HEK293 (cell line): ENCODE measurements around the gene TPI1.

Experiments
- CTCF ChIA-PET: fragments of 350-600 bp; formaldehyde crosslinking; extraction: SDS; loops from one replicate; lab custom pipeline; 2021; ENCODE audit warnings: antibody characterized with exemption; lab: Yijun Ruan, JAX
- POLR2A ChIA-PET: fragments of 300-600 bp; formaldehyde crosslinking; extraction: SDS; loops from one replicate; lab custom pipeline; 2020; ENCODE audit warnings: antibody characterized with exemption, inconsistent platforms; lab: Yijun Ruan, JAX
- H3K27ac ChIP-seq: fragments of 200-500 bp; sonication (Bioruptor generic); 2 replicates; pipeline ENCODE4 v1.5.1; 2014; ENCODE audit warnings: low read depth, low read length, control low read depth, inconsistent platforms; ENCODE audit errors: extremely low read depth
- H3K36me3 ChIP-seq, 2 experiments: fragments of 200-500 bp in 1 of 2; sonication (Bioruptor generic) in 1 of 2; 1 replicate in 1 of 2; 2 replicates in 1 of 2; pipeline ENCODE4 v1.5.1; 2014 to 2017; ENCODE audit warnings: inconsistent platforms in 2 of 2, low read length in 2 of 2; ENCODE audit not compliant: control insufficient read depth in 2 of 2, insufficient read depth in 1 of 2
- H3K4me1 ChIP-seq: fragments of 200-500 bp; sonication (Bioruptor generic); 2 replicates; pipeline ENCODE4 v1.5.1; 2014; ENCODE audit warnings: mild to moderate bottlenecking, low read length, inconsistent platforms; ENCODE audit not compliant: control insufficient read depth, insufficient read depth
- H3K4me3 ChIP-seq: 2 replicates; pipeline ENCODE4 v1.5.1; 2011; ENCODE audit warnings: low read depth, mild to moderate bottlenecking, control low read depth, low read length, moderate library complexity
- H3K9me3 ChIP-seq: fragments of 200-500 bp; sonication (Bioruptor generic); 2 replicates; pipeline ENCODE4 v1.5.1; 2014; ENCODE audit warnings: low read depth, low read length, inconsistent platforms; ENCODE audit not compliant: control insufficient read depth, insufficient read depth
- ELK4 ChIP-seq: IDR thresholded peaks from 2 replicates; pipeline ENCODE4 v1.6.1; 2011; ENCODE audit warnings: mild to moderate bottlenecking, low read depth, low read length, borderline replicate concordance
- GLI4 ChIP-seq: fragments of 450-650 bp; formaldehyde crosslinking; IDR thresholded peaks from 2 replicates; pipeline ENCODE4 v1.5.1; 2016; ENCODE audit warnings: missing biosample characterization, missing genetic modification characterization
- HIC1 ChIP-seq: fragments of 450-650 bp; formaldehyde crosslinking; IDR thresholded peaks from 2 replicates; pipeline ENCODE4 v1.5.1; 2016; ENCODE audit warnings: missing biosample characterization, missing genetic modification characterization
- KLF9 ChIP-seq: fragments of 450-650 bp; formaldehyde crosslinking; IDR thresholded peaks from 2 replicates; pipeline ENCODE4 v1.5.1; 2016; ENCODE audit warnings: missing biosample characterization, missing genetic modification characterization, low read depth
- PRDM10 ChIP-seq: fragments of 450-650 bp; formaldehyde crosslinking; IDR thresholded peaks from 2 replicates; pipeline ENCODE4 v1.5.1; 2016; ENCODE audit warnings: missing biosample characterization, missing genetic modification characterization
- SCRT1 ChIP-seq: fragments of 450-650 bp; formaldehyde crosslinking; IDR thresholded peaks from 2 replicates; pipeline ENCODE4 v1.5.1; 2016; ENCODE audit warnings: missing biosample characterization, missing genetic modification characterization, borderline replicate concordance
- ZBTB48 ChIP-seq: fragments of 450-650 bp; formaldehyde crosslinking; IDR thresholded peaks from 2 replicates; pipeline ENCODE4 v1.5.1; 2016; ENCODE audit warnings: missing biosample characterization, missing genetic modification characterization
- ZBTB8A ChIP-seq: fragments of 450-650 bp; formaldehyde crosslinking; IDR thresholded peaks from 2 replicates; pipeline ENCODE4 v1.5.1; 2016; ENCODE audit warnings: missing biosample characterization, missing genetic modification characterization
- ZFP41 ChIP-seq: fragments of 450-650 bp; formaldehyde crosslinking; IDR thresholded peaks from 2 replicates; pipeline ENCODE4 v1.5.1; 2016; ENCODE audit warnings: missing biosample characterization, missing genetic modification characterization, borderline replicate concordance
- ZNF48 ChIP-seq: fragments of 450-650 bp; formaldehyde crosslinking; IDR thresholded peaks from 2 replicates; pipeline ENCODE4 v1.5.1; 2016; ENCODE audit warnings: missing biosample characterization, missing genetic modification characterization
- ZNF501 ChIP-seq: fragments of 450-650 bp; formaldehyde crosslinking; IDR thresholded peaks from 2 replicates; pipeline ENCODE4 v1.5.1; 2016; ENCODE audit warnings: missing biosample characterization, missing genetic modification characterization
- ZNF555 ChIP-seq: fragments of 450-650 bp; formaldehyde crosslinking; conservative IDR thresholded peaks from 2 replicates; pipeline ENCODE4 v1.5.1; 2017; ENCODE audit warnings: missing biosample characterization, mild to moderate bottlenecking, missing genetic modification characterization, inconsistent platforms
- ZNF629 ChIP-seq: fragments of 450-650 bp; formaldehyde crosslinking; IDR thresholded peaks from 2 replicates; pipeline ENCODE4 v1.5.1; 2017; ENCODE audit warnings: missing biosample characterization, missing genetic modification characterization
- ZNF785 ChIP-seq: fragments of 450-650 bp; formaldehyde crosslinking; IDR thresholded peaks from 2 replicates; pipeline ENCODE4 v1.5.1; 2016; ENCODE audit warnings: missing biosample characterization, missing genetic modification characterization
- TF ChIP-seq, protein P1 (sequence below): fragments of 450-650 bp; formaldehyde crosslinking; IDR thresholded peaks from 2 replicates; pipeline ENCODE4 v1.5.1; 2016; ENCODE audit warnings: missing biosample characterization, missing genetic modification characterization
- TF ChIP-seq, protein P2 (sequence below): fragments of 450-650 bp; formaldehyde crosslinking; IDR thresholded peaks from 2 replicates; pipeline ENCODE4; 2016; ENCODE audit warnings: missing biosample characterization, missing genetic modification characterization
- TF ChIP-seq, protein P3 (sequence below): fragments of 450-650 bp; formaldehyde crosslinking; IDR thresholded peaks from 2 replicates; pipeline ENCODE4 v1.5.1; 2016; ENCODE audit warnings: missing biosample characterization, missing genetic modification characterization

TPI1 gene

GRCh38 chr12:6838854-6839253, 28.5 kb upstream of the TPI1 start:
- CTCF ChIA-PET: interaction anchor here (0.7 to 2.0 kb wide), 3 partner anchors 13 to 115 kb away, joined by 3 to 9 read pairs (median 4); partner anchors contain the start of genes COPS7A and MLF2
- Histone ChIP-seq H3K4me1 (no peaks in the 10 kb centered on the region), H3K27ac (no peak overlapping the region)
- TF ChIP-seq ZNF48: no peak
- TF ChIP-seq HIC1 (tag by site-specific recombination): peak; percentile 63
- TF ChIP-seq, all 188 proteins: peak for 1
- Histone ChIP-seq H3K4me3 (no peak overlapping the region), H3K9me3 (no peaks in the 10 kb centered on the region), H3K36me3 (peaks cover 14 to 89% of the 10 kb centered on the region in 2 experiments; a peak in 2 of 3 replicates)
- POLR2A ChIA-PET: interaction anchor here (1.7 to 6.5 kb wide), 3 partner anchors 9 to 13 kb away, joined by 6 to 62 read pairs (median 8); partner anchors contain the start of genes CDCA3 and USP5

- Histone ChIP-seq H3K27ac (no peak overlapping the region), H3K4me1 (no peaks in the 10 kb centered on the region), H3K36me3 (peaks cover 18 to 88% of the 10 kb centered on the region in 2 experiments; a peak in 2 of 3 replicates), H3K9me3 (no peaks in the 10 kb centered on the region), H3K4me3 (no peak overlapping the region)
- TF ChIP-seq ZNF501 (tag by site-specific recombination) (no peak), ELK4 (no peak), PRDM10 (tag by site-specific recombination) (no peak), GLI4 (tag by site-specific recombination) (no peak), KLF9 (no peak), ZBTB8A (no peak), ZNF629 (tag by site-specific recombination) (no peak), SCRT1 (tag by site-specific recombination) (no peak), ZBTB48 (tag by site-specific recombination) (no peak), ZNF785 (no peak), ZNF555 (tag by site-specific recombination) (no peak), ZFP41 (tag by site-specific recombination) (no peak)
- TF ChIP-seq, protein P1, sequence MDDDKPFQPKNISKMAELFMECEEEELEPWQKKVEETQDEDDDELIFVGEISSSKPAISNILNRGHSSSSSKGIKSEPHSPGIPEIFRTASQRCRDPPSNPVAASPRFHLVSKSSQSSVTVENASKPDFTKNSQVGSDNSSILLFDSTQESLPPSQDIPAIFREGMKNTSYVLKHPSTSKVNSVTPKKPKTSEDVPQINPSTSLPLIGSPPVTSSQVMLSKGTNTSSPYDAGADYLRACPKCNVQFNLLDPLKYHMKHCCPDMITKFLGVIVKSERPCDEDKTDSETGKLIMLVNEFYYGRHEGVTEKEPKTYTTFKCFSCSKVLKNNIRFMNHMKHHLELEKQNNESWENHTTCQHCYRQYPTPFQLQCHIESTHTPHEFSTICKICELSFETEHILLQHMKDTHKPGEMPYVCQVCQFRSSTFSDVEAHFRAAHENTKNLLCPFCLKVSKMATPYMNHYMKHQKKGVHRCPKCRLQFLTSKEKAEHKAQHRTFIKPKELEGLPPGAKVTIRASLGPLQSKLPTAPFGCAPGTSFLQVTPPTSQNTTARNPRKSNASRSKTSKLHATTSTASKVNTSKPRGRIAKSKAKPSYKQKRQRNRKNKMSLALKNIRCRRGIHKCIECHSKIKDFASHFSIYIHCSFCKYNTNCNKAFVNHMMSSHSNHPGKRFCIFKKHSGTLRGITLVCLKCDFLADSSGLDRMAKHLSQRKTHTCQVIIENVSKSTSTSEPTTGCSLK (tag by site-specific recombination): no peak
- TF ChIP-seq, protein P2, sequence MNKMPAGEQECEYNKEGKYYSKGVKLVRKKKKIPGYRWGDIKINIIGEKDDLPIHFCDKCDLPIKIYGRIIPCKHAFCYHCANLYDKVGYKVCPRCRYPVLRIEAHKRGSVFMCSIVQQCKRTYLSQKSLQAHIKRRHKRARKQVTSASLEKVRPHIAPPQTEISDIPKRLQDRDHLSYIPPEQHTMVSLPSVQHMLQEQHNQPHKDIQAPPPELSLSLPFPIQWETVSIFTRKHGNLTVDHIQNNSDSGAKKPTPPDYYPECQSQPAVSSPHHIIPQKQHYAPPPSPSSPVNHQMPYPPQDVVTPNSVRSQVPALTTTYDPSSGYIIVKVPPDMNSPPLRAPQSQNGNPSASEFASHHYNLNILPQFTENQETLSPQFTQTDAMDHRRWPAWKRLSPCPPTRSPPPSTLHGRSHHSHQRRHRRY: no peak
- TF ChIP-seq, protein P3, sequence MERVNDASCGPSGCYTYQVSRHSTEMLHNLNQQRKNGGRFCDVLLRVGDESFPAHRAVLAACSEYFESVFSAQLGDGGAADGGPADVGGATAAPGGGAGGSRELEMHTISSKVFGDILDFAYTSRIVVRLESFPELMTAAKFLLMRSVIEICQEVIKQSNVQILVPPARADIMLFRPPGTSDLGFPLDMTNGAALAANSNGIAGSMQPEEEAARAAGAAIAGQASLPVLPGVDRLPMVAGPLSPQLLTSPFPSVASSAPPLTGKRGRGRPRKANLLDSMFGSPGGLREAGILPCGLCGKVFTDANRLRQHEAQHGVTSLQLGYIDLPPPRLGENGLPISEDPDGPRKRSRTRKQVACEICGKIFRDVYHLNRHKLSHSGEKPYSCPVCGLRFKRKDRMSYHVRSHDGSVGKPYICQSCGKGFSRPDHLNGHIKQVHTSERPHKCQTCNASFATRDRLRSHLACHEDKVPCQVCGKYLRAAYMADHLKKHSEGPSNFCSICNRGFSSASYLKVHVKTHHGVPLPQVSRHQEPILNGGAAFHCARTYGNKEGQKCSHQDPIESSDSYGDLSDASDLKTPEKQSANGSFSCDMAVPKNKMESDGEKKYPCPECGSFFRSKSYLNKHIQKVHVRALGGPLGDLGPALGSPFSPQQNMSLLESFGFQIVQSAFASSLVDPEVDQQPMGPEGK (tag by site-specific recombination): no peak
- CTCF ChIA-PET: interaction anchor here (1.0 to 2.0 kb wide), 3 partner anchors 9 to 87 kb away, joined by 3 to 9 read pairs (median 5); partner anchors contain the start of gene MLF2
- POLR2A ChIA-PET: interaction anchor here (1.2 to 6.5 kb wide), 5 partner anchors 9 to 87 kb away, joined by 3 to 62 read pairs (median 6); partner anchors contain the start of genes CDCA3, MLF2 and USP5
These were observed 27.7 kb upstream of the TPI1 start for GRCh38 chr12:6839482-6840201.
